ENCODE results near the gene GMCL1. TPM values are rescaled to one million over a fixed set of nuclear protein-coding genes. Genes with fewer than 3 reads are reported as not detected.

The GMCL1 gene
- total and polyA plus RNA-seq, 2 of the 13 experiments (the other 11 are each of a cell fraction or from before 2014, with no cell fraction given): 18.7 to 24.0 TPM

- TF ChIP-seq ZNF644 (CRISPR knock-in tag; IDR thresholded peaks at IDR 0.05; ENCODE audit: low read depth) (no peak), BHLHE40 (IDR thresholded peaks at IDR 0.05; ENCODE audit: low read length) (no peak; the same call in 1 of the 2 replicates), CBFB (CRISPR knock-in tag; IDR thresholded peaks at IDR 0.05) (0 out of 2 replicates have a peak, but pooled peaks have one; percentile 12), ZSCAN12 (CRISPR knock-in tag; IDR thresholded peaks at IDR 0.05) (no peak), ZNF766 (CRISPR knock-in tag; IDR thresholded peaks at IDR 0.05; ENCODE audit: borderline replicate concordance) (no peak), MAX (IDR thresholded peaks at IDR 0.05) (0 out of 2 replicates have a peak, but pooled peaks have one; percentile 18), TRIM22 (IDR thresholded peaks at IDR 0.05) (no peak), ZC3H13 (CRISPR knock-in tag; IDR thresholded peaks at IDR 0.05) (no peak), MEIS1 (CRISPR knock-in tag; IDR thresholded peaks at IDR 0.05; ENCODE audit: borderline replicate concordance) (no peak), ARHGAP35 (CRISPR knock-in tag; IDR thresholded peaks at IDR 0.05; ENCODE audit: borderline replicate concordance) (peak; percentile 57; the same call in 1 of the 2 replicates), ASH2L (IDR thresholded peaks at IDR 0.05; ENCODE audit: insufficient read length, low read depth, low read length) (no peak), CEBPG (CRISPR knock-in tag; IDR thresholded peaks at IDR 0.05) (no peak), CCAR2 (optimal IDR thresholded peaks at IDR 0.05; ENCODE audit: low read depth, low read length) (no peak), GPN1 (CRISPR knock-in tag; IDR thresholded peaks at IDR 0.05; ENCODE audit: borderline replicate concordance) (0 out of 2 replicates have a peak, but pooled peaks have one; percentile 66), ARID5B (CRISPR knock-in tag; IDR thresholded peaks at IDR 0.05) (0 out of 2 replicates have a peak, but pooled peaks have one; percentile 3), ZNF3 (CRISPR knock-in tag; IDR thresholded peaks at IDR 0.05) (no peak)
- TF ChIP-seq, protein P1, sequence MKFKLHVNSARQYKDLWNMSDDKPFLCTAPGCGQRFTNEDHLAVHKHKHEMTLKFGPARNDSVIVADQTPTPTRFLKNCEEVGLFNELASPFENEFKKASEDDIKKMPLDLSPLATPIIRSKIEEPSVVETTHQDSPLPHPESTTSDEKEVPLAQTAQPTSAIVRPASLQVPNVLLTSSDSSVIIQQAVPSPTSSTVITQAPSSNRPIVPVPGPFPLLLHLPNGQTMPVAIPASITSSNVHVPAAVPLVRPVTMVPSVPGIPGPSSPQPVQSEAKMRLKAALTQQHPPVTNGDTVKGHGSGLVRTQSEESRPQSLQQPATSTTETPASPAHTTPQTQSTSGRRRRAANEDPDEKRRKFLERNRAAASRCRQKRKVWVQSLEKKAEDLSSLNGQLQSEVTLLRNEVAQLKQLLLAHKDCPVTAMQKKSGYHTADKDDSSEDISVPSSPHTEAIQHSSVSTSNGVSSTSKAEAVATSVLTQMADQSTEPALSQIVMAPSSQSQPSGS (CRISPR knock-in tag; IDR thresholded peaks at IDR 0.05): no peak
- TF ChIP-seq, protein P2, sequence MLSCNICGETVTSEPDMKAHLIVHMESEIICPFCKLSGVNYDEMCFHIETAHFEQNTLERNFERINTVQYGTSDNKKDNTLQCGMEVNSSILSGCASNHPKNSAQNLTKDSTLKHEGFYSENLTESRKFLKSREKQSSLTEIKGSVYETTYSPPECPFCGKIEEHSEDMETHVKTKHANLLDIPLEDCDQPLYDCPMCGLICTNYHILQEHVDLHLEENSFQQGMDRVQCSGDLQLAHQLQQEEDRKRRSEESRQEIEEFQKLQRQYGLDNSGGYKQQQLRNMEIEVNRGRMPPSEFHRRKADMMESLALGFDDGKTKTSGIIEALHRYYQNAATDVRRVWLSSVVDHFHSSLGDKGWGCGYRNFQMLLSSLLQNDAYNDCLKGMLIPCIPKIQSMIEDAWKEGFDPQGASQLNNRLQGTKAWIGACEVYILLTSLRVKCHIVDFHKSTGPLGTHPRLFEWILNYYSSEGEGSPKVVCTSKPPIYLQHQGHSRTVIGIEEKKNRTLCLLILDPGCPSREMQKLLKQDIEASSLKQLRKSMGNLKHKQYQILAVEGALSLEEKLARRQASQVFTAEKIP (CRISPR knock-in tag; IDR thresholded peaks at IDR 0.05; ENCODE audit: borderline replicate concordance): no peak
These were observed 85.8 kb downstream of the GMCL1 start, which contains the start of gene MXD1 (continued) for GRCh38 chr2:69914950-69915945.
